Kidney glomerular epithelial cell (primary cell): ENCODE measurements around the gene CADM3.
A peak's percentile ranks its signal among the peaks of the same experiment; 100 is the strongest.

ENCODE experiments used
- DNase-seq: peaks from one replicate; lab custom pipeline; 2025; lab: John Stamatoyannopoulos, UW

The CADM3 gene

GRCh38 chr1:159207774-159208173 lies 36.4 kb downstream of the CADM3 start:
- DNase-seq: no peak

- DNase-seq: no peak
Observed at GRCh38 chr1:159208175-159208825, 36.9 kb downstream of the CADM3 start.

DNA sequence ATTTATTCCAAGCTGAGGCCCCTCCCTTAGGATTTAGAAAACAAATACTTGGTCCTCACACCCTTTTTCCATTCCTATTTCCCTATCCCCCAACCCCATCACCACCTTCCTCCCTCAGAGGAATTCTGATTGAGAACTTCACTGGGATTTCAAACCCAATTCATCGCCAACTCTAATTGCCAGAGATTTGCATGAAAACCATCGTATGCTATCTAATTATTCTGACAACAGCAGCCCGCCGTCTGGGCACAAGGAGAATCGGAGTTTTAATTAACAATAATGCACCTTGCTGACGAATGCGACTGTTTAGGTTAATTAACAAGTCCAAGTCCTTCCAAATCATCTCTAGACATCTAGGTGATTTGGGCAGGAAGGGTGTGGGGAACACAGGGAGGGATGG lies 37.6 kb downstream of the CADM3 start:
- no peak for DNase-seq

DNA sequence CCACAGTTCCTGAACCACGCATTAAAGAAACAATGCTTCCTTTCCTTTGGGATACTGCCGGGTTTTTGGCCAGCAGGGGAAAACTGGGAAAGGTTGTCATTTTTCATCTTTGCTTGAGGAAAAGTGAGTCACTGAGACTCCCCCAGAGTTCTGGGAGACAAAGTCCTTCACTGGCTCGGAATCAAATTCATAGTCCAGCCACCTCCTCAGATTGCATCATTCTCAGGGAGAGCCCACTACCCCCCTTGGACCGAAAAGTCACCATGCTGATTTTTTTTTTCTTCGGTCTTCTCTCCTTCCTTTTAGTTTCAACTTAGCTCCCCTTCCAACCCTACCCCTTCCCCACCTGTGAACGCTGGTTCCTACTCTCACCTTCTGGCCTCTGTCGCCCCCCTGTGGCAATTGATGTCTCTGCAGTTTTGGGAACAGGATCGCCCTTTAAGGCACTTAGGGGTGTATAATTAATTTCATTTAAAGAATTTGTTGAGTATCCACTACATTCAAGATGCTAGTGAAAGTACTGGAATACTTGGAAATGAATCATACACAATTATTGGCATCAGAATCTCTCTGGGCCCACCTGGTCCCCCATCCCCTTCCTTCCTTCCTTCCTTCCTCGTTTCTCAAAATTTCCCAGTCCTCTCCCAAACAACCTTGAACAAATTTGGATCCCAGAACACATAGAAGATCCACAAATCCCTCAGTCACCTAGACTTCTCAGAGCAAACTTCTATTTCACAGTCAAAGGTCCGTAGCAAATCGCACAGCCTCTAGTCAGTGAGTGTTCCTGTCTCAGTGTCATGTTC lies 40.1 kb downstream of the CADM3 start:
- DNase-seq: peak; percentile 83

DNA sequence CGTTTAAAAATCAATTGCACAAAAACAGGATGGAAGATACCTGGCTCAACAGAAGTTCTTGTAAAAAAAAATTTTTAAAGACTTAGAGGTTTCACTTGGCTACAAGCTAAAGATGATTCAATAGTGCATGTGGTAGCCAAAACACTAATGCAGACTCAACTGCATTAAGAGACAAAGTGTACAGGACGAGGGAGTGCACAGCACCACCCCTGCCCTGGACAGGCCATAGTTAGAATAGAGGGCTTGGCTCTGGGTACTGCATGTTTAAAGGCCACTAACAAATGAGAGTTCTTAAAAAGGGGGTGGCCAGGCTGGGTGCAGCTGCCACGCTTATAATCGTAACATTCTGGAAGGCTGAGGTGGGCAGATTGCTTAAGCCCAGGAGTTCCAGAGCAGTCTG lies 41.2 kb downstream of the CADM3 start:
- DNase-seq: no peak

DNA sequence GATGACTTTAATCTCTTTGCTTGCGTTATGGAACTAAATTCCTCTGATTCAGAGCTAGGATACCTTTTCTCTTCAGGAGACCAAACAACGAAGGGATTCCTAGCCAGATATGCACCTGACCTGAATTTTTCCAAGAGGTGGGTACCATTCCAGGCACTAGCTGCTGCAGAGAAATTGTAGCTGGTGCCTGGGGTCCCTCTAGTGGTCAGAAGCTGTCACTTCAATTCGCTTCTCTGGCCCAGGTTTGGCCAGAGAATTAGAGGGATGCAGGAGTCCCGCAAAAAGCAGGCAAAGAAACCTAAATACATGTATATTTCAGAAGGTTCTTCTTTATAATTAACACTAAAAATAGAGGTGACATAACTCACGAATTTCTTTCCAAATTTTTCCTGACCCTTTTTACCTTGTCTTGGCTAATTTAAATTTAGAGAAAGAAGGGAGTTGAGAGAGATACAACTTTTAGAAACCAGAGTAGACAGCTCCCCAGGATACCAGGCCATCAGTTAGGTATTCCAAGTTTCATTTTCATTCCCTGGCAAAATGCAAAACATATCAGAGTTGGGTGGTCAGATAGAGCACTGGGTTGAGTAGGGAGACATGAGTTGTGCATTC lies 42.8 kb downstream of the CADM3 start:
- DNase-seq: peak; percentile 69

- DNase-seq: no peak
Observed at GRCh38 chr1:159218649-159219636, 47.5 kb downstream of the CADM3 start.

- no peak for DNase-seq
Observed at GRCh38 chr1:159222075-159222865, 50.9 kb downstream of the CADM3 start.

- no peak for DNase-seq
Observed at GRCh38 chr1:159223004-159223403, 51.6 kb downstream of the CADM3 start.

- DNase-seq: no peak
Observed at GRCh38 chr1:159228554-159228953, 57.1 kb downstream of the CADM3 start.

GRCh38 chr1:159229260-159229885 lies 58.0 kb downstream of the CADM3 start:
- DNase-seq: no peak

GRCh38 chr1:159229896-159230295 lies 58.5 kb downstream of the CADM3 start:
- DNase-seq: peak; percentile 26

DNA sequence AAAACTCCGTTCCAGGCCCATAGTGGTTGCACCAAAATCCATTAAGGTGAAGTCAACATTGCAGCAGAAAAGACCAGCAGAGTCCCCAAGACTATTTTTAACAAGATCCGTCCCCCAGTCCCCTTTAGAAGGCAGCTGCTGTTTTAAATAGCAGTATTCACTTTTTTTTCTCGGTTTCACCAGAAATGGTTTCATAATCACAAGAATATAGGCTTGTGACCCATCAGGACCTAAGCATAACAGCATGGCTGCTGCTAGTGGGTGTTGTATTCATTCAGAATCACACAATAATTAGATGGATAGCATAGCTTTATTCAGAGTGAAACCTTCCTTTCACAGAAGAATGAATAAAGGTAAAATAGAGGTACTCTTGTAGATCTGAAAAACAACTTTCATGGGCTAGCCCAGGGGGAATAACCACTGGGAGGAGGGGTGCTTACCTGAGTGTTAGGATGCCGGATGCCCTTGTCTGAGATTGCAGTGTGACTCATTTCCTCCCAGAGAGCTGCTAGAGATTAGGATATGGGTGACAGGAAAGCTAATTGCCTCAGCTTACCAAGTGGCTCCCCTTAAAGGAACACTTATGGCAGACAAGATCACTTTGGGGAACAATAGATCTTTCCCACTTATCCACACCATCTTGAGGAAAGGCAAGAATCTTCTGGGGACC lies 68.3 kb downstream of the CADM3 start:
- DNase-seq: no peak

DNA sequence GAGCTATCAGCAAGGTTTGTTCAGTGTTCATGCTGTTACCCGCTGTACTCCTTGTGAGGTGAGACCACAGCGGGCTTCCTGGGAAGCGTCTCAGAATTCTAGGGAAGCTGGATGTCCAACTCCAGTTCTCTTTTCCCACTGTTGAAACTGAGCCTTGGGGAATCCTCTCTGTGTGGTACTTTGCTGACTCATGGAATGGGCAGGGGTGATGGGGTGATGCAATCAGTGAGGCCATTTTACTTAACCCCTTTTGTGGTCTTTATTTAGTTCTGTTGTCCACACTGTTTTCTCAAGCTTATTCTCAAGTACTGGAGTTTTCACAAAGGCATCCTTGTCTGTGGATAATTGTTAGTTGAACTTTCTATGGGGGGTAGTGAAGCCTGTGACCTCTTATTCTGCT lies 75.9 kb downstream of the CADM3 start:
- no peak for DNase-seq

DNA sequence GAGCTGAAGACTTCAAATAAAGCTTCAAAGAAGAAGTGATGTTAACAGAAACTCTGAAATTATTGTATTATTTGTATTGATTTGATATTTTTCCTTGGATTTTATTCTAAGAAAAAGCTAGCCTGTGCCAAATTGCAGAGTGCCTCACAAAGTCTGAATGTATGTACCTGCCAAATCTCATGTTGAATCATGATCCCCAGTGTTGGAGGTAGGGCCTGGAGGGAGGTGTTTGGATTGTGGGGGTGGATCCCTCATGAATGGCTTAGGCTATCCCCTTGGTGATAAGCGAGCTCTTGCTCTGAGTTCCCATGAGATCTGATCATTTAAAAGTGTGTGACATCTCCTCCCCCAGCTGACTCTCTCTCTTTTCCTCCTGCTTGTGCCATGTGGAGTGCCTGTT lies 76.9 kb downstream of the CADM3 start:
- no peak for DNase-seq

DNA sequence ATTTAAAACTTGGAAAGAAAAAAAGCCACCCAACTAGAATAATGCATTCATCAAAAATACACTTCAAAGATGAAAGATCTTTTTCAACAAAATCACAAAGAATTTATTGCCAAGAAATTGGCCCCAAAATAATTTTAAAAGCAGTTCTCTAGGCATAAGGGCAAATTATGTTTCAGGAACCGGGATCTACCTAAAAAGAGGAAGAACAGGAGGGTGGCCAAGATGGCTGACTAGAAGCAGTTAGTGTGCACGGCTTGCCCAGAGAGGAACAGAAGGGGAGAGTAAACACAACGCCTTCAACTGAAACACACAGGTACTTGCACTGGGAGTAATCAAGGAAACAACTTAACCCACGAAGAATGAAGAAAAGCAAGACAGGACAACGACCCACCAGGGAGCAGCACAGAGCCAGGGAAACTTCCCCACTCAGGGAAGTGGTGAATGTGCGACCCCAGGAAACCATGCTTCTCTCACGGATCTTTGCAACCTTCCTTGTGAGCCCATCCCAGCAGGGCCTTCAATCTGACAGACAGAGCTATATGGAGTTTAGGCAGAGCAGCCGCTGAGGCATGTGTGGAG lies 79.3 kb downstream of the CADM3 start:
- DNase-seq: no peak
